ENCODE data around the gene NLGN1. TPM values are rescaled to one million over a fixed set of nuclear protein-coding genes. Genes with fewer than 3 reads are reported as not detected.

The NLGN1 gene
- total RNA-seq, 1 experiment from 2014 or later: 0.85 TPM

DNA sequence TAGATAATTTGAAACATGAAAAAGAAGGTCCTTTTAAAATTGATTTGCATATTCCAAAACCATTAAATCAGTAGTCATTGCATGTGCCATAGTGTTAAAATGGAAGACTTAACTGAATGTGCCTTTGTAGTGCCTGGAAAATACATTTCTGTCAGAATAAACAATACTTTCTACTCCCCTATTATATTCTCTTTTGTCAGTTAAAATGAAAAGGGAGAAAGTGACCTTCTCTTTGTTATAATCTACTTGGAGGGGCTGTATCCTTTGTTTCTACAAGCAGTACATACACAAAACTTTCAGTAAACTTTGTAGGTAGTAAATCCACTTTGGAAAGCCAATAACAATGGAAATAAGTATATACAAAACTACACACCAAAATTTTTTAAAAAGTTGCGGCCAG is 189.5 kb downstream of the NLGN1 start:
- Histone ChIP-seq H3K4me1 (ENCODE audit: control insufficient read depth, insufficient read depth, low read length) (peaks cover 4% of the 10 kb centered on the region; the same call in 1 of the 2 replicates), H3K27me3 (ENCODE audit: control insufficient read depth, insufficient read depth, low read length) (peaks cover 12% of the 10 kb centered on the region), H3K36me3 (ENCODE audit: control insufficient read depth, insufficient read depth, low read length) (no peaks in the 10 kb centered on the region), H3K4me3 (ENCODE audit: low read depth in 2 of 2, low read length in 2 of 2) (no peak overlapping the region), H3K9me3 (ENCODE audit: control insufficient read depth, insufficient read depth, low read depth, low read length) (no peaks in the 10 kb centered on the region), H3K27ac (ENCODE audit: low read length) (no peak overlapping the region)
- no peak for DNase-seq (ENCODE audit: low read depth, low spot score)
- ChIA-PET CTCF (no interaction called here), POLR2A (no interaction called here)
- in situ Hi-C loops (cut with HindIII; ENCODE audit: low pct_unique_long_range_greater_than_20kb, low sequenced_read_pairs): no loop called here
- BruUV-seq (replicated peaks): no TSS peak
- no peak for ATAC-seq
- intact Hi-C loops (cut with micrococcal nuclease; ENCODE audit: unreplicated experiment): no loop called here
- TF ChIP-seq POLR2AphosphoS5 (IDR thresholded peaks at IDR 0.05; ENCODE audit: low read depth, low read length): no peak

DNA sequence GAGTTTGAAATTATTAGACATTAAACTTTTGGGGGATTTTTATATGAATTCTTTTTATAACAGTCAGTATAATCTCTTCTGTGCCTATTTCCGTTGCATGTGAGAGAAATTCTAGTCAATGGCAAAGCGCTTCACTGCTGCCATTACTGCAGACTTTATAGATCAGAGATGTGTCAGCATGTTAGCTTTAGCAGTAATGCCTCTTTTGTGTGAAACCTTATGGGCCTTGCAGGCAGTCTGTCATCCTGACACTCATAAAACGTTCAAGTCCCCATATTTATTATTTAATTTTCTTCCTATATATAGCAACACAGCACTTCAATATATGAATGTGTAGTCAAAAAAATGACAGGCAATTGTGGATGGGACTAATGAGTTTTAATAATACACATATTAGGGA is 191.0 kb downstream of the NLGN1 start:
- Histone ChIP-seq H3K27ac (ENCODE audit: low read length) (no peak overlapping the region), H3K4me3 (ENCODE audit: low read depth in 2 of 2, low read length in 2 of 2) (no peak overlapping the region), H3K36me3 (ENCODE audit: control insufficient read depth, insufficient read depth, low read length) (no peaks in the 10 kb centered on the region), H3K4me1 (ENCODE audit: control insufficient read depth, insufficient read depth, low read length) (peaks cover 4% of the 10 kb centered on the region; the same call in 1 of the 2 replicates), H3K27me3 (ENCODE audit: control insufficient read depth, insufficient read depth, low read length) (peaks cover 12% of the 10 kb centered on the region), H3K9me3 (ENCODE audit: control insufficient read depth, insufficient read depth, low read depth, low read length) (no peaks in the 10 kb centered on the region)
- in situ Hi-C loops (cut with HindIII; ENCODE audit: low pct_unique_long_range_greater_than_20kb, low sequenced_read_pairs): no loop called here
- ChIA-PET CTCF (no interaction called here), POLR2A (no interaction called here)
- ATAC-seq (no peak), DNase-seq (ENCODE audit: low read depth, low spot score) (no peak)
- BruUV-seq (replicated peaks): no TSS peak
- no peak for TF ChIP-seq TCF7L2 (IDR thresholded peaks at IDR 0.05; ENCODE audit: low read depth, low read length)
- TF ChIP-seq POLR2AphosphoS5 (IDR thresholded peaks at IDR 0.05; ENCODE audit: low read depth, low read length): no peak
- TF ChIP-seq, protein P1, sequence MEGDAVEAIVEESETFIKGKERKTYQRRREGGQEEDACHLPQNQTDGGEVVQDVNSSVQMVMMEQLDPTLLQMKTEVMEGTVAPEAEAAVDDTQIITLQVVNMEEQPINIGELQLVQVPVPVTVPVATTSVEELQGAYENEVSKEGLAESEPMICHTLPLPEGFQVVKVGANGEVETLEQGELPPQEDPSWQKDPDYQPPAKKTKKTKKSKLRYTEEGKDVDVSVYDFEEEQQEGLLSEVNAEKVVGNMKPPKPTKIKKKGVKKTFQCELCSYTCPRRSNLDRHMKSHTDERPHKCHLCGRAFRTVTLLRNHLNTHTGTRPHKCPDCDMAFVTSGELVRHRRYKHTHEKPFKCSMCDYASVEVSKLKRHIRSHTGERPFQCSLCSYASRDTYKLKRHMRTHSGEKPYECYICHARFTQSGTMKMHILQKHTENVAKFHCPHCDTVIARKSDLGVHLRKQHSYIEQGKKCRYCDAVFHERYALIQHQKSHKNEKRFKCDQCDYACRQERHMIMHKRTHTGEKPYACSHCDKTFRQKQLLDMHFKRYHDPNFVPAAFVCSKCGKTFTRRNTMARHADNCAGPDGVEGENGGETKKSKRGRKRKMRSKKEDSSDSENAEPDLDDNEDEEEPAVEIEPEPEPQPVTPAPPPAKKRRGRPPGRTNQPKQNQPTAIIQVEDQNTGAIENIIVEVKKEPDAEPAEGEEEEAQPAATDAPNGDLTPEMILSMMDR (IDR thresholded peaks at IDR 0.05): no peak
- TF ChIP-seq SIN3A (IDR thresholded peaks at IDR 0.05; ENCODE audit: borderline replicate concordance, insufficient read depth, low read depth, low read length): no peak
- intact Hi-C loops (cut with micrococcal nuclease; ENCODE audit: unreplicated experiment): no loop called here

DNA sequence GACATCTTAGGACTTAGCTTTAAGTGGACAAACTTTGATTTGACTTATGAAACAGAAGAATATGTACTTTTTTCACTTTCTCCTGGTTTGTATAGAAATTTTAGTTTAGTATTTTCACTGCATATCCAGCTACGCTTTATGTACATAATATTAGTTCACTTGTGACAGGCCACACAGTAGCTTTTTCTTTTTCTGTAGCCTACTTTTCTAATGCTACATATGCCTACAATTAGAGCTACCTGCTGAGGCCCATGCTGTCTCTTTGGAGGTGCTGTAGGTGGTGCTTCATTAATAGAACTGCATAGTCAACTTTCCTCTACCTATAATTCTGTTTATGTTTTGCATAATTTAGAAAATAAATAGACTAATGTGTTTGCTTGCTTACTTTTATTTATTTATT is 191.6 kb downstream of the NLGN1 start:
- in situ Hi-C loops (cut with HindIII; ENCODE audit: low pct_unique_long_range_greater_than_20kb, low sequenced_read_pairs): no loop called here
- peaks cover 12% of the 10 kb centered on the region for H3K27me3 ChIP-seq (ENCODE audit: control insufficient read depth, insufficient read depth, low read length)
- no peak overlapping the region for H3K4me3 ChIP-seq (ENCODE audit: low read depth in 2 of 2, low read length in 2 of 2)
- BruUV-seq (replicated peaks): no TSS peak
- ATAC-seq: no peak
- ChIA-PET CTCF (no interaction called here), POLR2A (no interaction called here)
- H3K27ac ChIP-seq (ENCODE audit: low read length): no peak overlapping the region
- H3K9me3 ChIP-seq (ENCODE audit: control insufficient read depth, insufficient read depth, low read depth, low read length): no peaks in the 10 kb centered on the region
- TF ChIP-seq, protein P1 (IDR thresholded peaks at IDR 0.05): no peak
- TF ChIP-seq, protein P2, sequence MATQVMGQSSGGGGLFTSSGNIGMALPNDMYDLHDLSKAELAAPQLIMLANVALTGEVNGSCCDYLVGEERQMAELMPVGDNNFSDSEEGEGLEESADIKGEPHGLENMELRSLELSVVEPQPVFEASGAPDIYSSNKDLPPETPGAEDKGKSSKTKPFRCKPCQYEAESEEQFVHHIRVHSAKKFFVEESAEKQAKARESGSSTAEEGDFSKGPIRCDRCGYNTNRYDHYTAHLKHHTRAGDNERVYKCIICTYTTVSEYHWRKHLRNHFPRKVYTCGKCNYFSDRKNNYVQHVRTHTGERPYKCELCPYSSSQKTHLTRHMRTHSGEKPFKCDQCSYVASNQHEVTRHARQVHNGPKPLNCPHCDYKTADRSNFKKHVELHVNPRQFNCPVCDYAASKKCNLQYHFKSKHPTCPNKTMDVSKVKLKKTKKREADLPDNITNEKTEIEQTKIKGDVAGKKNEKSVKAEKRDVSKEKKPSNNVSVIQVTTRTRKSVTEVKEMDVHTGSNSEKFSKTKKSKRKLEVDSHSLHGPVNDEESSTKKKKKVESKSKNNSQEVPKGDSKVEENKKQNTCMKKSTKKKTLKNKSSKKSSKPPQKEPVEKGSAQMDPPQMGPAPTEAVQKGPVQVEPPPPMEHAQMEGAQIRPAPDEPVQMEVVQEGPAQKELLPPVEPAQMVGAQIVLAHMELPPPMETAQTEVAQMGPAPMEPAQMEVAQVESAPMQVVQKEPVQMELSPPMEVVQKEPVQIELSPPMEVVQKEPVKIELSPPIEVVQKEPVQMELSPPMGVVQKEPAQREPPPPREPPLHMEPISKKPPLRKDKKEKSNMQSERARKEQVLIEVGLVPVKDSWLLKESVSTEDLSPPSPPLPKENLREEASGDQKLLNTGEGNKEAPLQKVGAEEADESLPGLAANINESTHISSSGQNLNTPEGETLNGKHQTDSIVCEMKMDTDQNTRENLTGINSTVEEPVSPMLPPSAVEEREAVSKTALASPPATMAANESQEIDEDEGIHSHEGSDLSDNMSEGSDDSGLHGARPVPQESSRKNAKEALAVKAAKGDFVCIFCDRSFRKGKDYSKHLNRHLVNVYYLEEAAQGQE (IDR thresholded peaks at IDR 0.05; ENCODE audit: insufficient read depth in 1 of 2, low read depth in 2 of 2, low read length in 1 of 2): no peak
- TF ChIP-seq TCF7L2 (IDR thresholded peaks at IDR 0.05; ENCODE audit: low read depth, low read length) (no peak), SIN3A (IDR thresholded peaks at IDR 0.05; ENCODE audit: borderline replicate concordance, insufficient read depth, low read depth, low read length) (no peak), POLR2AphosphoS5 (IDR thresholded peaks at IDR 0.05; ENCODE audit: low read depth, low read length) (no peak)
- intact Hi-C loops (cut with micrococcal nuclease; ENCODE audit: unreplicated experiment): no loop called here
- DNase-seq (ENCODE audit: low read depth, low spot score): no peak
- H3K36me3 ChIP-seq (ENCODE audit: control insufficient read depth, insufficient read depth, low read length): no peaks in the 10 kb centered on the region
- peaks cover 4% of the 10 kb centered on the region; the same call in 1 of the 2 replicates for H3K4me1 ChIP-seq (ENCODE audit: control insufficient read depth, insufficient read depth, low read length)

Measured in Panc1 (cell line).